Measurements from ENCODE around the gene RASA2.
"Not testable (repeated sequence)": the region's sequence is repeated elsewhere in the genome, so short reads cannot be mapped to it uniquely, and the experiment has no call there.

Gene RASA2

DNA sequence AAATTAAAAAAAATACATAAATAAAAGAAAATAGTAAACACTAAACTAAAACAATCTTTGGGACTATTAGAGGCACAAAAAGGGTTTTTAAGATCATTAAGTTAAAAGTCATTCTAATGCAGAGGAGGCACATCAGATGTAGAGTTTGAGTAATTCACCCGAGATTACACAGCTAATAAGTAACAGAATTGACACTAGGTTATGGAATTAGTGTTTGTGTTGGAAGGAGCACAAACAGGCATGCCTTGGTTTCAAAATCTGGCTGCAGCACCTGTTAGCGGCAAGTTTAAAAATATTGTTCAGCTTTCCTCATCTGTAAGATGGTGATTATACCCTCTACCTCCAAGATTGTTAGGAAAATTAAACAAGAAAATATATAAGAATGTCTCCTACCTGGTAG lies 39.0 kb downstream of the RASA2 start:
- H3K27ac ChIP-seq, result no peak overlapping the region
- TF ChIP-seq ZFX (IDR thresholded peaks at IDR 0.05; ENCODE audit: borderline replicate concordance), result no peak

DNA sequence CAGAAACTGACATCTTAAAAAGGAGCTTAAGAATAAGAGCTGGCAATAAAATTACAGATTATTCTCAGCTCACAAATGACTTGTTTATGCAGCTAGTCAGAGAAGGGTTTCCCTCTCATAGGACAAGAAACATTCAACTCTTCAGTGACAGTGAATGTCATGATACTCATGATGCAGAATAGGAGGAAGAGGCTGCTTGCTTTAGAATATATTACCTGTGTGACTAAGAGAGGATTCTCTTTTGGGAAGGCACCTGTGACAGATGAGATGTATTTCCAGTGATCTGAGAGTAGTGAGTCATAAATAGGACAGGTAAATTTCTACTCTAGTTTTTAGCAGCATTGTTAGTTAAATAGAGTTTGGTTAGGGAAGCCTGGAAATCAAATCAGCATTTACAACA lies 39.9 kb downstream of the RASA2 start:
- no peak for TF ChIP-seq ZFX (IDR thresholded peaks at IDR 0.05; ENCODE audit: borderline replicate concordance)
- TF ChIP-seq, protein P1, sequence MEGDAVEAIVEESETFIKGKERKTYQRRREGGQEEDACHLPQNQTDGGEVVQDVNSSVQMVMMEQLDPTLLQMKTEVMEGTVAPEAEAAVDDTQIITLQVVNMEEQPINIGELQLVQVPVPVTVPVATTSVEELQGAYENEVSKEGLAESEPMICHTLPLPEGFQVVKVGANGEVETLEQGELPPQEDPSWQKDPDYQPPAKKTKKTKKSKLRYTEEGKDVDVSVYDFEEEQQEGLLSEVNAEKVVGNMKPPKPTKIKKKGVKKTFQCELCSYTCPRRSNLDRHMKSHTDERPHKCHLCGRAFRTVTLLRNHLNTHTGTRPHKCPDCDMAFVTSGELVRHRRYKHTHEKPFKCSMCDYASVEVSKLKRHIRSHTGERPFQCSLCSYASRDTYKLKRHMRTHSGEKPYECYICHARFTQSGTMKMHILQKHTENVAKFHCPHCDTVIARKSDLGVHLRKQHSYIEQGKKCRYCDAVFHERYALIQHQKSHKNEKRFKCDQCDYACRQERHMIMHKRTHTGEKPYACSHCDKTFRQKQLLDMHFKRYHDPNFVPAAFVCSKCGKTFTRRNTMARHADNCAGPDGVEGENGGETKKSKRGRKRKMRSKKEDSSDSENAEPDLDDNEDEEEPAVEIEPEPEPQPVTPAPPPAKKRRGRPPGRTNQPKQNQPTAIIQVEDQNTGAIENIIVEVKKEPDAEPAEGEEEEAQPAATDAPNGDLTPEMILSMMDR (IDR thresholded peaks at IDR 0.05), result no peak
- no peak overlapping the region for H3K27ac ChIP-seq

DNA sequence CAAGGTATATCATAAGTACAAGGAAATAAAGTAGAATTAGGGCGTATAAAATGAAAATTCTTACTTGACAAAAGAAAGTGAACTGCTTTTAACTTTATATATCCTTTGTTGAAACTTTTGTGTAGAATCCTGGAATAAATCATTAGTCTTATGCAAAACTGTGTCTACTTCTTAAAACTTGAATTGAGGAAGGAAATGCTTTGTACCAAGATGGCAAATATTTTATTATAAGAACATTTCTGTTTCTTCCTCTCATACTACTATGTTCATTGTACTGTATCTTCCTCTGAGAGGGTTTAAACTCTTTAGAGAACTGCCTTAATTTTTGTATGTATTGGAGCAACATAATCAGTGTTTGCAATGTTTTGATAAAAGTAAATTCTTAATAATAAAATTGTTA lies 42.0 kb downstream of the RASA2 start:
- TF ChIP-seq ZFX (IDR thresholded peaks at IDR 0.05; ENCODE audit: borderline replicate concordance), result no peak
- no peak overlapping the region for H3K27ac ChIP-seq

DNA sequence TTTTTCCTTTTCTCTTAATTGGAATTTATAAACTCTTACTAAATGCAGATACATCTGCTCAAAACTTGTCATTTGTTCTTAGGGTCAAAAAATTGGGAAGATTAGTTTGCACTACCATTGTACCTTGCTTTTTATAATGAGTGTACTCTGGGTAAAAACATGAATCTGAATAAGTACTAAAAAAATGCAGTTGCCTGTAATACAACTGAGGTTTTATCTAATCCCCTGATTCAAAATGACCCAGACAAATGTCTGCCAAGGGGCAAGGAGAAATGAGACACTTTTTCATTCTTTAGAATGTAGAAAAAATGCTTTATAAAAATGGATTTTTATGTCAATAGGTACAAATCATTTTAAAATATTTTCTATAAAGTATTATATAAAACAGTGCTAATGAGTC lies 42.4 kb downstream of the RASA2 start:
- no peak overlapping the region for H3K27ac ChIP-seq
- TF ChIP-seq, protein P1 (IDR thresholded peaks at IDR 0.05), result no peak
- TF ChIP-seq ZFX (IDR thresholded peaks at IDR 0.05; ENCODE audit: borderline replicate concordance), result no peak

DNA sequence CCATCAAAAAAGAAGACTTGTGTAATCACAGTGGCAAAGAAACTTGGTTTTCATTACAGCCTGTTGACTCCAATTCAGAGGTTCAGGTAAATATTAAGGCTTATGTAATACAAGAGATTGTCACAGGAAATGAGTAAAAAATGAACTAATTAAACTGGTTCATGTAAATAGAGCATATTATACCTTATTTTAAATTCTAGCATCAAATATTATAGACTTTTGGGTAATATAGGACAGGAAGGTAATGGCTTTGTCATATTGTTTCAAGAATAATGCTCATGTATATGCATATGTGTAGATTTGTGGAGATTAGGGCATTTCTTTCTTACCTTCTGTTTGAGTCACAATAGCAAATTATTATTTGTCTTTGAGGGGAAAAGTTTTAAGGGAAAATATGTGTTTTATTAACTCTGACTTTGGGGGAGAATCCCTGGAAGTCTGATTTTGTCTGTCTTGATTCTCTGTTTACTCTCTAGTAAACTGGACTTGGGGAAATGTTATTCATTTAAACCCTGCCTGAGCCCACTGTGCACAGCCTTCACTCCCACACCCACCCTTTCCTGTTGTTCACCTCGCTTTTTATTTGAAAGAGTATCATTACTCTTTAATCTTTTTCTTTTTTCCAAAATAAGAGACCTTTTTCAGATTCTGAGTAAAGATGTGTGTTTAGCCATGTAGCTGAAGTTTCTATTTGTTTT lies 43.0 kb downstream of the RASA2 start:
- no peak overlapping the region for H3K27ac ChIP-seq
- TF ChIP-seq, protein P1 (IDR thresholded peaks at IDR 0.05), result no peak
- no peak for TF ChIP-seq ZFX (IDR thresholded peaks at IDR 0.05; ENCODE audit: borderline replicate concordance)

DNA sequence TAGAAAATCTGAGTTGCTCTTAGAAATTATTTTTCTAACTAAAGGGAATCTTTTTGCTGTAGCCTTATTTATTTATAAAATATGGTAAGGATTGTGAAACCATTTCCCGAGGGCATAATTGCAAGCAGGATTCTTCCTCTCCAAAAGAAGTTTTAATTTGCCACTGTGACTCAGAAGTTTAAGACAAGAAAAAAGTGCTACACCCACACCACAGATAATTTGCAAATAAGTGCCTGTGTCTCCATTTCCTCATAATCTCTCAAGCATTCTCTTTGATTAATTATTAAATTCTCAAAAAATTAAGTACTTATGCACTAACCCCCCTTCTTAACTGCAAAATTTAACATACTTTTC lies 43.6 kb downstream of the RASA2 start:
- TF ChIP-seq ZFX (IDR thresholded peaks at IDR 0.05; ENCODE audit: borderline replicate concordance), result no peak
- TF ChIP-seq, protein P1 (IDR thresholded peaks at IDR 0.05), result no peak
- H3K27ac ChIP-seq, result no peak overlapping the region

DNA sequence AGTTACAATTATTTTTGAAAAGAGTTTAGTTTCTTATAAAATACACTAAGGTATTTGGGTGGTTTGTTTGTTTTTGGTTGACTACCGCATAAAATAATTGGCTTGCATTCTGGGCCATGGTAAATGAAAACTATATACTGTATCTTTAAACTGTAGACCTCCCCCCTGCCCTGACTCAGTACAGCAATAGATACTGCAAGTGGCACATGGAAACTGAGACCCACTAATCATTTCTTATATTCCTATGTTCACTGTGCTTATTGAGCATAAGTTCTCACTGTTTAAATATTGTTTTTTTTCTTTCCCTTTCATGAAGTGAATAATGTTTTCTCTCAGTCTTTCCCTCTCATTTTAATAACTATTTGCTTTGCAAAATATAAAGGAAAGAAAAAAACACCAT lies 45.8 kb downstream of the RASA2 start:
- no peak for TF ChIP-seq ZFX (IDR thresholded peaks at IDR 0.05; ENCODE audit: borderline replicate concordance)
- TF ChIP-seq, protein P1 (IDR thresholded peaks at IDR 0.05), result no peak
- H3K27ac ChIP-seq, result no peak overlapping the region

DNA sequence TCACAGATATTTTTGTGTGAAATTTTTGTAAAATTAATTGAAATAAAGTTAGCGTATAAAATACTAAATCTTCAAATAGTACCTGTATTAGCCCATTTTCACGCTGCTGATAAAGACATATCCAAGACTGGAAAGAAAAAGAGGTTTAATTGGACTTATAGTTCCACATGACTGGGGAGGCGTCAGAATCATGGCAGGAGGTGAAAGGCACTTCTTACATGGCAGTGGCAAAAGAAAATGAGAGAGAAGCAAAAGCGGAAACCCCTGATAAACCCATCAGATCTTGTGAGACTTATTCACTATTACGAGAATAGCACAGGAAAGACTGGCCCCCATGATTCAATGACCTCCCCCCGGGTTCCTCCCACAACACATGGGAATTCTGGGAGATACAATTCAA lies 49.2 kb downstream of the RASA2 start:
- not testable (repeated sequence) for H3K27ac ChIP-seq

DNA sequence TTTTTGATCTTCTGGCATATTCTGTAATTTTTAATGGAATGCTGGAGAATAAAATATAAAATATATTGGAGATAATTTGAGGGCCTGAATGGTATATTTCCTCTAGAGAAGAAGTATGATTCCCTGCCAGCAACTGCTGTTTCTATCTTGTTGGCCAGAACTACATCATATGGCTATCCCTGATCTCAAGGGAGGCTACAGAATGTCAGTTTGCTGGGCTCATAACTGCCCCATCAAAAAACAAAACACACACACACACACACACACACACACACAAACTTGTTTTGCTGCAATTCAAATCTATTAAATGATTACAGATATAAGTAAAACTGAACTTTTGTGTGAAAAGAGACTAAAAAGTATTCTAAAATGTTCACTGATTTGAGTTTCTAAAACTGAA lies 51.0 kb downstream of the RASA2 start:
- H3K27ac ChIP-seq, result no peak overlapping the region
- TF ChIP-seq, protein P1 (IDR thresholded peaks at IDR 0.05), result no peak
- no peak for TF ChIP-seq ZFX (IDR thresholded peaks at IDR 0.05; ENCODE audit: borderline replicate concordance)

Data from 22Rv1 (cell line).